Stimulated activated CD8-positive, alpha-beta memory T cell treated with anti-CD3 and anti-CD28 coated beads, Interleukin-4, amount 100 ng/mL, for 1 hour (primary cell): ENCODE data around the gene TYW3.
"Not testable (repeated sequence)": the region's sequence is repeated elsewhere in the genome, so short reads cannot be mapped to it uniquely, and the experiment has no call there.

Source experiments
- DNase-seq, 2 donors: peaks; one replicate each; pipeline ENCODE4 v3.0.0-alpha.2; 2020; ENCODE audit warnings: low read depth in 2 of 2, low spot score in 1 of 2

The TYW3 gene

GRCh38 chr1:74729741-74730478 is 3.0 kb upstream of the TYW3 start:
- DNase-seq: no peak

DNA sequence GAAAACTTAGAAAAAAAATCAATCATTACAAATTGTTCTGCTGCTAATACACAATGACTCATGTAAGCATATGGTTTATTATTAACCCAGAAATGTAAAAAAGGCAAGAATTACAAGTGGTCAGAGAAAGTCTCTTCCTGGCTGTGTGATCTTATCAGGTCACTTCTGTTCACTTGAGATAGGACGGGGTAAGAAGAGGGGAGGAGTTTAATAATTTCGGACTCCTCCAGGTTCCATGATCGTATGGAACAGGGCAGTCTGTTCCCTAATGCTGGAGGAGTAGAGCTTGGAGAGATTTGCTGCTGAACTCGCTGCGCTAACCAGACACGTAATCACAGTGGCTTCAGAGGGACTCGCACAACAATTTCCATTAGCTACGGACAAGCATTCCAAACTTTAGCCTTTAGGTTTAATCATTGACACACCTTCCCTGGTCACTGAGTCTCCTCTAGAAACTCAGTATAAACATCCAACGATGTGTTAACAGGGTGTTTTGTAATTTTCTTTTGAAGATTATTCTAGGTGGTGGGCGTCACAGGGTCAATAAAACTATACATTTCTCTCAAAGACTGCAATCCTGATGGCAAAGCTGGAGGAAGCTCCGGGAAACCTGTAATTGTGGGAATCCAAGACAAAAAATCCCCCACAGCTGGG is 1.4 kb upstream of the TYW3 start:
- DNase-seq: no peak

- DNase-seq: not testable (repeated sequence)
These were observed 643 bp upstream of the TYW3 start for GRCh38 chr1:74732071-74732946.

- no peak for DNase-seq
These were observed 892 bp downstream of the TYW3 start for GRCh38 chr1:74733604-74734484.

GRCh38 chr1:74737333-74737732 is 4.4 kb downstream of the TYW3 start:
- no peak for DNase-seq

DNA sequence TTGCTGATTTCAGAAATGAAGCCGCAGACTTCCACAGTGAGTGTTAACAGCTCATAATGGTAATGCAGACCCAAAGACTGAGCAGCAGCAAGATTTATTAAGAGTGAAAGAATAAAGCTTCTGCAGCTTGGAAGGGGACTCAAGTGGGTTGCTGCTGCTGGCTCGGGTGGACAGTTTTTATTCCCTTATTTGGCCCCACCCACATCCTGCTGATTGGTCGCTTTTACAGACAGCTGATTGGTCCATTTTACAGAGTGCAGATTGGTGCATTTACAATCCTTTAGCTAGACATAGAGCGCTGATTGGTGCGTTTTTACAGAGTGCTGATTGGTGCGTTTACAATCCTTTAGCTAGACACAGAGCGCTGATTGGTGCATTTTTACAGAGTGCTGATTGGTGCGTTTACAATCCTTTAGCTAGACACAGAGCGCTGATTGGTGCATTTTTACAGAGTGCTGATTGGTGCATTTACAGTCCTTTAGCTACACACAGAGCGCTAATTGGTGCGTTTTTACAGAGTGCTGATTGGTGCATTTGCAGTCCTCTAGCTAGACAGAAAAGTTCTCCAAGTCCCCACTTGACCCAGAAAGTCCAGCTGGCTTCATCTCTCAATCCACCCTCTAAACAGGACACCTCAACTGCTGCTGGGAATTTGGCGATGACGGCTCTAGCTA is 7.5 kb downstream of the TYW3 start:
- not testable (repeated sequence) for DNase-seq

DNA sequence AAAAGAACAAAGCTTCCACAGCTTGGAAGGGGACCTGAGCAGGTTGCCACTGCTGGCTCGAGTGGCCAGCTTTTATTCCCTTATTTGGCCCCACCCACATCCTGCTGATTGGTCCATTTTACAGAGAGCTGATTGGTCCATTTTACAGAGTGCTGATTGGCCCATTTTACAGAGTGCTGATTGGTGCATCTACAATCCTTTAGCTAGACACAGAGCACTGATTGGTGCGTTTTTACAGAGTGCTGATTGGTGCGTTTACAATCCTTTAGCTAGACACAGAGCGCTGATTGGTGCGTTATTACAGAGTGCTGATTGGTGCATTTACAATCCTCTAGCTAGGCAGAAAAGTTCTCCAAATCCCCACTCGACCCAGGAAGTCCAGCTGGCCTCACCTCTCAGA is 12.3 kb downstream of the TYW3 start:
- DNase-seq: not testable (repeated sequence)

DNA sequence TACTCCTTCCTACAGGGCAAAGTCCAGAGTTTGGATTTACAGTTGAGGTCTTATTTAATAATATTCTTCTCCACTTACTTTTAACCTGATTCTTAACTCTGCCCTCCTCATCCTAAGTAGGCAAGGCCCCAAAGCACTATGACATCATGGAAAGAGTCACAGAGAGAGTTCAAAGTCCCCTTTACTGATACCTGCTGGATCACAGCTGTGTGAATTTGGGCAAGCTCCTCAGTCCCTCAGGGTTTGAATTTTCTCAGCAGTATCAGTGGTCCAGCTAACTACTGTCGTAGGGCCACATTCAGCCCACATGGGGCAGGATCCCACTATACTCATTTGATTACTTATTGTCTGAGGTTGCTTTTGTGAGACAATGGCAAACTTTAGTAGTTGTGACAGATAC is 16.0 kb downstream of the TYW3 start:
- DNase-seq: no peak

DNA sequence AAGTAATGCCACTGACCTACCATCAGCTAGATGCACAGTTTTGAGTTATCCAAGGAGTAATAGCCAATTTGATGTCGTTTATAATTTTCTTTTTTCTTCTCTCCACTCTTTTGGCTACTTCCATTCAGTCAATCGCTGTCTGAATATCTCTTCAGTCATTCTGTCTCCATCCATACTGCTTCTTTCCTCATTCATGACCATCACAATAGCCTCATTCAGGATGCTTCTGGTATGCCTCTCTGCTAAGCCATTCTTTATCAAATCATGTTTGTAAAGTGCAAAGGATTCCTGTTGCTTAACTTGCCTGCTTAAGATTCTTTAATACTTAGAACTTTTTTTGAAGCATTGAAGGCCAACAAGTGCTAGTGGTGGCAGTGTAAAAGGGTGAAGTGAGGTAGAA is 20.2 kb downstream of the TYW3 start:
- DNase-seq: no peak

DNA sequence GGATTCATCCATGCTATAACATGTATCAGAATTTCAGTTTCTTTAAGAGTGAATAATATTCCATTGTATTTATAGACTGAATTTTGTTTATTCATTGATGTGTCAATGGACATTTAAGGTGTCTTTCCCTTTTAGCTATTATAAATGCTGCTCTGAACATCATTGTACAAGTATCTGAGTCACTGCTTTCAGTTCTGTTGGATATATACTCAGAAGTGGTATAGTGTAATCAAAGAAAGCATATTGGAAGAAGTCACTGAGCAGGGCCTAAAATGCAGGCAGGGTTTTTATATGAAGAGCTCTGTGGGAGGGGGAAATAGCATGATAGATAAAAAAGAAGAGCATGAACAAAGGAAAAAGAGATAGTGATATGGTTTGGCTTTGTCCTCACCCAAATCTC is 22.5 kb downstream of the TYW3 start:
- no peak for DNase-seq

- not testable (repeated sequence) for DNase-seq
These were observed 23.7 kb downstream of the TYW3 start for GRCh38 chr1:74756650-74757049.

GRCh38 chr1:74763807-74764206 is 30.9 kb downstream of the TYW3 start:
- no peak for DNase-seq

DNA sequence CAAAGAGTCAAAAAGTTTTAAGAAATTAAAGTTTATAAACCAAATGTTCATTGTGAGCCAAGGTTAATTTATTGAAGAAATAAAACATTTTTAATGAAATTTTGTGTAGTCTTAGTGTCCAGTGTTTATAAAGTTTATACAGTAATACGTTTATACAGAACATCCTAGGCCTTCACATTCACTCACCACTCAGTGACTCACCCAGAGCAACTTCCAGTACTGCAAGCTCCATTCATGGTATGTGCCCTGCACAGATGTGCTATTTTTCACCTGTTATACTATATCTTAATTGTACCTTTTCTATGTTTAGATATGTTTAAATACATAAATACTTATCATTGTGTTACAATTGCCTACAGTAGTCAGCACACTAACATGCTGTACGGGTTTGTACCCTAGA is 33.6 kb downstream of the TYW3 start:
- DNase-seq: no peak

- DNase-seq: no peak
These were observed 34.5 kb downstream of the TYW3 start for GRCh38 chr1:74767490-74767889.

DNA sequence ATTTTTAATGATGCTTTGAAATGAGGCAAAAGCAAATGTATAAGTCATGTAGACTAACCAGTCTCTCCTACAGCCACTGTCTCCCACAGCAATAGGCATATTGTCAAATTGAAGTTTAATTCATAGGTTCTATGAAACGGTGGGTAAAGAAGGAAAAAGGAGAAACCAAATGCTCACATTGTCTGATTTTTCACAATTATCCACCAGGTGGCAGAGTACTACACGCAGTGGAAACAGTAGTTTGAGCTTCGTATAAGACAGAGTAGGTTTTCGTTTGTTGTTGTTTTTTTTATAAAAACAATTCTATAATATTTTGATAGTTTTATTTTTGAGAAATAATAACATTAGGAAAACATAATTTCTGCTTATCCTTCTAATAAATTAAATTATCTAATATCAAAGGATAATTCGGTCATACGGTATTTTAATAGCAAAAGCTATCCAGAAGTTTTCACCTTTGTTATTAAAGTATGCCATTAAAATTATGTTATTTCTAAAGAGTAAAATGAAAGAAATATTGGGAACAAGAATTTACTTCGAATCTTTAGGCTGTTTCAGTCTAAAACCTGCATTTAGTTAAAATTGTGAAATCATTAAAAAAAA is 39.1 kb downstream of the TYW3 start:
- DNase-seq: no peak

DNA sequence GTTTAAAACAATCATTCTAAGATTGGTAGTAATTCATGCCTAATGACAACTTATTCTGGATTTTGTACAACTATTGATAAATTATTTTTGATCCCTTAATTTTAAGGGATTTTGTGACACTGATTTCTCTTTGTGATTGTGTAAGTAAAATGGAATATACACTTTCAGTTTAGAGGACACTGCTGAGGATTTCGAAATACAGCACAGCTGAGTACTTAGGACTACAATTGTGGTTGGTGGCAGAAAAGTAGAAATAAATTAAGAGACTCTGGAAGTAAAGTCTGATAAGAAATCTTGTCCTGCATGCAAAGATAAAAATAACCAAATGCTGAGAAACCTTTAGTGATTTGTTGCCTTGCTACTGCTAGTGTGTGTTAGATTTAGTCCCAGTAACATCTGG is 40.0 kb downstream of the TYW3 start:
- DNase-seq: no peak

GRCh38 chr1:74773582-74773981 is 40.6 kb downstream of the TYW3 start:
- DNase-seq: no peak

DNA sequence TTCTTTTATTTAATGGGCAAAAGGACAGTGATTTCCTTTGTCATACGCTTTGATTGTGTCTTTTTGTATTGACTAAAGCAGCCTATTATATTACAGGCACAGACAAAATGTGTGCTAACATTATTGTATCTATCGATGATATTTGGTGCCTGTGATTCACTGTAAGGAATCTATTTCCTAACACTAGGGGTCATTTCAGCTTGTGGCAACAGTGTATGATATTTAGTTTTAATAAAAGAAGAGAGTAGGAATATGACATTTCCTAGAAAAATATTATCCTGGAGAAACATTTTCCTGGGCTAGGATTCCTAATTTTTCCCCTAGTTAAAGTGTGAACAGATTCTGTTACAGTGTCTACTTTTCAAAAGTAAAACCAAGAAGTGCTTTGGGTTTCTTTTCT is 42.8 kb downstream of the TYW3 start:
- DNase-seq: no peak

DNA sequence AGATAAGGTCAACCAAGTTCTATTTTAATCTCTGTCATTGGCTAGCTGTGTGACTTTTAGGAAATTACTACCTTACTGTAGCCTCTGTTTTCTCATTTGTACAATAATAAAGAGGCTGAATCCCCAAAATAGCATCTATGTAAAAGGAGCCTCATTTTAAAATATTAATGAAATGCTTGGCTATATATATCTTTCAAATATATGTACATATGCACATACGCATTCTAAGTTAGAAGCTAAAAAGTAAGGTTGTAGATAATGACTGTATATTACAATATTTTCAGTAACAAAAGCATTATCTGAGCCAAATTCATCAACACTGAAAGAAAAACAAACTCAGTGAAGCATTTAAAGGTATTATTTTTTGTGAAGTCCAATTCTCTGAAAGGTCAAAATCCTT is 44.6 kb downstream of the TYW3 start:
- DNase-seq: no peak

- DNase-seq: no peak
These were observed 46.8 kb downstream of the TYW3 start for GRCh38 chr1:74779750-74780149.
